ENCODE measurements around the gene ZNF462. TPM values are rescaled to one million over a fixed set of nuclear protein-coding genes. Genes with fewer than 3 reads are reported as not detected.
"Not testable (repeated sequence)": the region's sequence is repeated elsewhere in the genome, so short reads cannot be mapped to it uniquely, and the experiment has no call there.

ZNF462 gene
- total RNA-seq, 1 donor from 2014 or later: 0.37 TPM

DNA sequence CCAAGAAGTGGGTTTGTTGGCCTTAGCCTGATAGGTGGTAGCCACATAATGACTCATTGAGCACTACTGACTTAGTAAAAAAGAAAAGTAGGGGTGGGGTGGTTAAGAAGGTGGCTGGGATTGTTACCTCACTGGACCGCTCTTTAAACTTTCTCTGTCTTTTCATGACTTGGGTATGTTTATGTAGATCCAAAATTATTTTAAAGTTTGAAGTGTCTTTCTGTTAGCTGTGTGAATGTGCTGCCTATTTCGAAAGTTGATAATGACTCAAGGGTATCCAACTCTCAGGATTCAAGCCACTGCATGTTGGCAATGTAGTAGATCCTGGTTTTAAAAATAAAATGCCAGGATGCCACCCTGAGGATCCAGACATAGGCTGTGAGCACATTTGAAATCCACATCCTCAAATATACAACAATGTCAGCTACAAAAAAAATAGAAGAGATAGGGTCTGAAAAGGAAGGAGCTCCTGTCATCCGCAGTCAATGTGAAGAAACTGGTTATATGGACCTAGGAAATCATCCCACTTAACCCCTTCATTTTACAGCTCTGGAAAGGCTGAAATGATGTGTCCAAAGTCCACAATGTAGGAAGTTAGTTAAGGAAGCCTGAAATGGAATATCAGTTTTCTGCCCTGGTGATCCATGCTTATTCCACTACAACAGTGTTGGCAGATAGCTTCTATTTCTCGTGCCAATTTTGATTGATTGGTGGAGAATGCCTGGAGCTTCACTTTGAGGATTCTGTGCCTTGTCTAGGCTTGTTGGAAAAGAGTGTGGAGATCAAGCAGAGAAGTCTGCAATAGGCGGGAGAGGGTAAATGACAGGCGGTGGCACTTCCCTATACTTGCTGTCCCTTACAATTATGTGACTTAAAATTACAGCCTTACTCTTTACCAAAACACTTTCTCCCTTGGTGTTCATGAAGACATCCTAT, 23.4 kb downstream of the ZNF462 start:
- DNase-seq: no peak
- Mint-ChIP-seq H3K9me3 (peaks cover 7% of the 10 kb centered on the region), H3K4me1 (no peaks in the 10 kb centered on the region), H3K27me3 (no peaks in the 10 kb centered on the region), H3K36me3 (ENCODE audit: low read depth) (no peaks in the 10 kb centered on the region), H3K27ac (no peak overlapping the region), H3K4me3 (no peak overlapping the region)
- intact Hi-C loops (cut with micrococcal nuclease): no loop called here

DNA sequence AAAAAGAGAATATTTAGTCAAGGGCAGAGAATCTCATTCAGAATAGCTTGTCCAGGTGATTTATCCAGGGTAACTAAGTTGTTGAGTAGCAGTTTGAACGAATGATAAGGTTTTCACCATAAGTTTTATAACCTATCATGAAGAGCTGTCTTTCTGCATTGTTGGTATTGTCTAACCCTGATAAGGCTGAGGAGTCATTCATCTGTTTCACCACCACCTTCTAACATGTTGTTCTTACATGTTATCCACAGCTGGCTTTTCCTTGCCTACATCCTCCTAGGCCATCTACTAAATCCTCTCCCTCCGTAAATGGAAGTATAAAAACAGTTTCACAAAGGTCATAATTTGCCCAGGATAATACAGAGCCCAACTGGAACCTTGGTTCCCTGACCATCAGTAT, 24.1 kb downstream of the ZNF462 start:
- Mint-ChIP-seq H3K27ac (no peak overlapping the region), H3K36me3 (ENCODE audit: low read depth) (no peaks in the 10 kb centered on the region), H3K27me3 (no peaks in the 10 kb centered on the region), H3K4me1 (no peaks in the 10 kb centered on the region), H3K4me3 (no peak overlapping the region), H3K9me3 (peaks cover 10% of the 10 kb centered on the region)
- intact Hi-C loops (cut with micrococcal nuclease): no loop called here
- DNase-seq: no peak

DNA sequence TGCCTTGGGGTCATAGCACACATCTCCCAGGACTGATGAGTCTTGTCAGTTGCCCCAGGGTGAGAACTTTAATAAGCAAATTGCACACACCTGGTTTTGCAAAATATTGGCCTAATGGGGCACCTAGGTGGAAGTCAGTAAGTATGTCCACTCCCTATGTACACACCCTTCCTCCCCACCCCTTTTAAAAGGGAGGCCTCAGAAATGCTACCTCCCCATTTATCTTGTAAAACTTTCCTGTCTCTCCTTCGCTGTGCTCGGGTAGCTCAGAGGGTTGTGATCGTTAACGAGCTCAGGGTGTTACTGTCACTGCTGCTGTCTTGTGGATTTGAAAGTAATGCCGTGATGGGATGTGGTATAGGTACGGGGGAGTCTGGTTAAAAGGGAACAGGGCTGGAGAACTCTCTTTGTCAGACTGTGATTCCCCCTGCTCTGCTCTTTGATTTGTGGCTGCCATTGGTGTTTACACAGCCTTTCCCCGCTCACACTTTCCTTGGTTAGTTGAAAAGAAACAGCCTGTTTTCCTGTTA, 26.2 kb downstream of the ZNF462 start:
- intact Hi-C loops (cut with micrococcal nuclease): no loop called here
- DNase-seq: no peak
- H3K4me3 Mint-ChIP-seq: no peak overlapping the region

DNA sequence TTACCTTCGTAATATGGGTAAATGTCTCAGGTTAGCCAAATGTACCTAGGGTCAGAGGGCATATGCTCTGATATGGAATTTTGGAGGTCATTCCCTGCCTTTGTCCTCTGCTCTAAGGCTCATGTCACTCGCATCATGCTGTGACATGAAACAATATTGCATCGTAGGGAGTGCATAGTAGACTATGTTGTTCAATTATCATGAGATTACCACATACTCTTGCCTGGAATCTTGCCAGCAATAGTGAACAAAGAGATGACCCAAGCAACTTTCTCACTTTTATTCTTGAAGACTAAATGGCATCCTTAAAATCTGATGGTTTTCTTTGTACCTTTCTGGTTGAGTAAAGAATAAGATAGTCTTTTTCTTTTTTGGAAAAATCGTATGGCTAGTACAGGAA, 27.6 kb downstream of the ZNF462 start:
- intact Hi-C loops (cut with micrococcal nuclease): no loop called here

More for the DNA sequence above, 26.2 kb downstream of the ZNF462 start:
- H3K36me3 Mint-ChIP-seq (ENCODE audit: low read depth): no peaks in the 10 kb centered on the region
- H3K4me1 Mint-ChIP-seq: no peaks in the 10 kb centered on the region
- H3K9me3 Mint-ChIP-seq: peaks cover 10% of the 10 kb centered on the region
- no peak overlapping the region for H3K27ac Mint-ChIP-seq
- no peaks in the 10 kb centered on the region for H3K27me3 Mint-ChIP-seq

DNA sequence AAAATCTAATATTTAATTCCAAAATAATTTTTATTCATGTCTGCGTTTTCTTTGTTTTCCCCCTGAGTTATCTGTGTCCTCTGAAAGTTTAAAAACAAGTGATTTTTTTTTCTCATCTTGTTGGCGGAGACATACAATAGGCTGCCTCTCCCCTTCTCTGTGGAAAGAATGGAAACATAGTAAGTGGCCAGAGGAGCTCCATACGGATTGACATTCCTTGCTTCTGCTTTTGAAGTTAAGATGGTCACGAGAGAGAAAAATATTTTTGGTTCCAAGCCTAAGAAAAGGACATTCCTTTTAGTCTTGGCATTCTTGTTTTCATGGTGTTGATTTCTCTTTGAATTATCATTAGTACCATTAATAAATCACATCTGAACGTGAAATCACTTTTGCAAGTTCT, 28.3 kb downstream of the ZNF462 start:
- intact Hi-C loops (cut with micrococcal nuclease): no loop called here
- no peak for DNase-seq
- no peaks in the 10 kb centered on the region for H3K27me3 Mint-ChIP-seq

More for the DNA sequence above, 27.6 kb downstream of the ZNF462 start:
- H3K9me3 Mint-ChIP-seq: peaks cover 10% of the 10 kb centered on the region
- H3K4me1 Mint-ChIP-seq: no peaks in the 10 kb centered on the region
- no peaks in the 10 kb centered on the region for H3K36me3 Mint-ChIP-seq (ENCODE audit: low read depth)
- no peak for DNase-seq
- H3K27ac Mint-ChIP-seq: no peak overlapping the region
- H3K4me3 Mint-ChIP-seq: no peak overlapping the region
- H3K27me3 Mint-ChIP-seq: no peaks in the 10 kb centered on the region

DNA sequence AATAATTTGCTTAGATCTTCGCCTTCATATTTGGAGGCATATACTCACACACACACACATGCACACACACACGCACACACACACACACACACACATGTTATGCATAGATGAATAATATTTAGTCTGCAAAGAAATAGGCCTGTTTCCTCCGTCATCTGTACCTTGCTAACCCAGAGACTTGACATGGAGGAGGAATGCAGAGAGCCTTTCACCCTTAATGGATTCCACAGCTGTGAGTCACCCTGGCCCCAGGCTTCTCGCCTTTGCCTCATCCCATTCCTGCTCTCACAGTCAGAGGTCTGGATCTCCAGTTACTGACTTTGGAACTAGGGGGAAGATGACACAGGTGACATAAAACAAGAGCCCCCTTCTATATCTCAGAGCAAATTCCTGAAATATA, 29.7 kb downstream of the ZNF462 start:
- Mint-ChIP-seq H3K27me3 (no peaks in the 10 kb centered on the region), H3K36me3 (ENCODE audit: low read depth) (no peaks in the 10 kb centered on the region), H3K27ac (no peak overlapping the region), H3K9me3 (peaks cover 6% of the 10 kb centered on the region), H3K4me1 (no peaks in the 10 kb centered on the region), H3K4me3 (no peak overlapping the region)
- intact Hi-C loops (cut with micrococcal nuclease): no loop called here
- no peak for DNase-seq

More for the DNA sequence above, 28.3 kb downstream of the ZNF462 start:
- peaks cover 10% of the 10 kb centered on the region for H3K9me3 Mint-ChIP-seq
- no peak overlapping the region for H3K27ac Mint-ChIP-seq
- H3K36me3 Mint-ChIP-seq (ENCODE audit: low read depth): no peaks in the 10 kb centered on the region
- H3K4me3 Mint-ChIP-seq: no peak overlapping the region
- H3K4me1 Mint-ChIP-seq: no peaks in the 10 kb centered on the region

DNA sequence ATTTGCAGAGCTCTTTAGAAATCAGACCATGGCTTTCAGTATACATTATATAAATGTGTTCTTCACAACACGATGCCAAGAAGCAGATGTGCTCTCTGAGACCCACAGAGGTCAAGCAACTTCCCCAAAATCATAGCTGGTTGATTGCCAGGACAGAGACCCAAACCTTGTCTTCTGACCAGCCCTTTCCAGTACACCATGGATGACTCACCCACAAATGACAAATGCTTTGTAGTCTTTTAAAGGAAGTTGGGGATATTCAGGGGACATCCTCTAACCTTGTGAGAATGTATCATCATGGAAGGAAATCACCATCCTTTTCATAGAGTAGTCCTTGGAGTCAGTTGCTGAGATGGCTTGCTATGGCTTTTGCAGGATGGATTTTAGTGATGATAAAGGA, 30.1 kb downstream of the ZNF462 start:
- Mint-ChIP-seq H3K36me3 (ENCODE audit: low read depth) (no peaks in the 10 kb centered on the region), H3K9me3 (peaks cover 6% of the 10 kb centered on the region), H3K4me1 (no peaks in the 10 kb centered on the region), H3K27ac (no peak overlapping the region), H3K27me3 (no peaks in the 10 kb centered on the region), H3K4me3 (no peak overlapping the region)
- DNase-seq: no peak
- intact Hi-C loops (cut with micrococcal nuclease): no loop called here

DNA sequence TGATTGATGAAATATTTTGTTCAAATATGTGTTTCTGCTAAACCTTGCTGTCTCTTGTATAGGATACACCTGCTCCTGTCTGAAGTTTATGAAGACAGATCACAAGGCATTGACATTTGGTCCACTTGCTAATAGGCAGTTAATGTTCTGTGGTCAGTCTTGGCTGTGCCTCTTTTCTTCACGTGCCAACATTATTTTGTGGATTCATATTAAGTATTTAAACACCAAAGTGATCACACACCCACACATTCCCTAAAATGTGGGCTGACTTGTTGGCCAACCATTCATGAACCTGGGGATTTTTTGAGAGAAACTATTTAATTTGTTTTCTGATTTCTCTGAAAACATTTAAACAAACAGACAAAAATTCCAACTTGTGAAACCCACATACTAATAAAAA, 33.7 kb downstream of the ZNF462 start:
- H3K4me3 Mint-ChIP-seq: no peak overlapping the region
- H3K27ac Mint-ChIP-seq: no peak overlapping the region
- intact Hi-C loops (cut with micrococcal nuclease): no loop called here
- H3K9me3 Mint-ChIP-seq: peaks cover 6% of the 10 kb centered on the region
- no peaks in the 10 kb centered on the region for H3K36me3 Mint-ChIP-seq (ENCODE audit: low read depth)
- no peaks in the 10 kb centered on the region for H3K4me1 Mint-ChIP-seq
- no peak for DNase-seq
- H3K27me3 Mint-ChIP-seq: no peaks in the 10 kb centered on the region

DNA sequence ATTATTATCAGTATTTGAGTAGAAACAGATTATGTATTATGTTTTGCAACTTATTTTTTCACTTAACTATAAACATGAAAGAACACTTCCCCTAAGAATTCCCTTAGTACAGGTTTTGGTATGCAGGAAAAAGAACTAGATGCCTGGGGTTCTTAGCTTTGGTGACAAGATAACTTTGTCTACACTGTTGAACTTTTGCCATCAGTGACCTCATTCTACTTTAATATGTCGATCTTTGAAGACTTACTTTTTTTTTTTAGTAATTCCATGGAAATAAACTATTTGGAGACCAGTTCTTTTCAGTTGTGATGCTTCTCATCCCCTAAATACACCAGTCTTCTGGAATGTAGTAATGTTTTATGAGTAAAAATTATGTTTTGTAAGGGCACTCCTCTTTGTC, 34.3 kb downstream of the ZNF462 start:
- intact Hi-C loops (cut with micrococcal nuclease): no loop called here
- H3K4me3 Mint-ChIP-seq: no peak overlapping the region
- no peak for DNase-seq
- H3K4me1 Mint-ChIP-seq: no peaks in the 10 kb centered on the region
- H3K27ac Mint-ChIP-seq: no peak overlapping the region
- no peaks in the 10 kb centered on the region for H3K36me3 Mint-ChIP-seq (ENCODE audit: low read depth)
- H3K9me3 Mint-ChIP-seq: peaks cover 6% of the 10 kb centered on the region
- no peaks in the 10 kb centered on the region for H3K27me3 Mint-ChIP-seq

DNA sequence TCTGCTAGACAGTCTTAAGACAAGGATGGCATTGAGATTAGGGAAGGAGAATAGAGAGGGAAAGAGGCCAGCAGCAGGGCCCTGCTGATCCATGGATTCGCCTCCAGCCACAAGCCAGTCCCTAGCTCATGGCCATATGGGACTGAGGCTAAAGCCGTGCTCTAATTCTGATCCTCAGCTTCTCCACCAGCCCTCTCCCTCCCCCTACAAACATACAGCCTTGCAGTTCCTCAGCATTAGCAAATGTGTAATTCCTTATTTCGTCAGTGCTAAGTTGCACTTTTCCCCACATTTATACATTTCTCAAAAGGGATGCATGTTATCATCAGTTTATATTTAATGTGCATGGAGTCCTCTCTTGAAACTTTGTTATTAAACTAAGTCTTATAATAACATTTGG, 34.8 kb downstream of the ZNF462 start:
- Mint-ChIP-seq H3K27me3 (no peaks in the 10 kb centered on the region), H3K4me1 (no peaks in the 10 kb centered on the region), H3K27ac (no peak overlapping the region), H3K9me3 (peaks cover 6% of the 10 kb centered on the region), H3K4me3 (no peak overlapping the region), H3K36me3 (ENCODE audit: low read depth) (no peaks in the 10 kb centered on the region)
- intact Hi-C loops (cut with micrococcal nuclease): no loop called here
- DNase-seq: no peak

DNA sequence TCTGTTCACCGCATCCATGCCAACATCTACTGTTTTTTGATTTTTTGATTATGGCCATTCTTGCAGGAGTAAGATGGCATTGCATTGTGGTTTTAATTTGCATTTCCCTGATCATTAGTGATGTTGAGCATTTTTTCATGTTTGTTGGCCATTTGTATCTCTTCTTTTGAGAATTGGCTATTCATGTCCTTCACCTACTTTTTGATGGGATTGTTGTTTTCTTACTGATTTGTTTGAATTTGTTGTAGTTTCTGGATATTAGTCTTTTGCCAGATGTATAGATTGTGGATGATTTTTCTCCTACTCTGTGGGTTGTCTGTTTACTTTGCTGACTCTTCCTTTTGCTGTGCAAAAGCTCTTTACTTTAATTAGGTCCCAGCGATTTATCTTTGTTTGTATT, 37.6 kb downstream of the ZNF462 start:
- H3K27me3 Mint-ChIP-seq; H3K4me1 Mint-ChIP-seq; H3K9me3 Mint-ChIP-seq; DNase-seq; H3K36me3 Mint-ChIP-seq (ENCODE audit: low read depth); H3K27ac Mint-ChIP-seq; H3K4me3 Mint-ChIP-seq; intact Hi-C loops (cut with micrococcal nuclease): not testable (repeated sequence)

DNA sequence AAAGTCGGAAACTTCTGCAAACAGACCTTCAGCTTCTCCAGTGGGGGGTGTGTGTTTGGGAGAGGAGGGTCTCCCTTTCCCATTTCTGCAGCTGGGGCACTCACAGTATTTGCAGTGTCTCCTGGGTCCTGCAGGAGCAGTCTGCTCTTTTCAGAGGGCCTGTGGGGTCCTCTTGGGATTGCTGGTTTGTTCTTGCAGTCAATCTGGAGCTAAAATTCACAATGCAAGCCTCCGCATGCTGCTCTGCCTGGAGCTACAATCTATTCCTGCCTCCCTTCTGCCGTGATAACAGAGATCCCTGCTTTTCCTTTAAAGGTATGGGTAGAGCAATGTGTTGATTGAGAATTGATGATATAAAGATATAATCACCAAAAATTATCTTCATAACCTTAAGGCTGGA, 43.2 kb downstream of the ZNF462 start:
- H3K36me3 Mint-ChIP-seq (ENCODE audit: low read depth): no peaks in the 10 kb centered on the region
- no peaks in the 10 kb centered on the region for H3K4me1 Mint-ChIP-seq
- DNase-seq: no peak
- H3K9me3 Mint-ChIP-seq: peaks cover 9% of the 10 kb centered on the region
- no peaks in the 10 kb centered on the region for H3K27me3 Mint-ChIP-seq
- no peak overlapping the region for H3K27ac Mint-ChIP-seq
- H3K4me3 Mint-ChIP-seq: no peak overlapping the region
- intact Hi-C loops (cut with micrococcal nuclease): no loop called here

DNA sequence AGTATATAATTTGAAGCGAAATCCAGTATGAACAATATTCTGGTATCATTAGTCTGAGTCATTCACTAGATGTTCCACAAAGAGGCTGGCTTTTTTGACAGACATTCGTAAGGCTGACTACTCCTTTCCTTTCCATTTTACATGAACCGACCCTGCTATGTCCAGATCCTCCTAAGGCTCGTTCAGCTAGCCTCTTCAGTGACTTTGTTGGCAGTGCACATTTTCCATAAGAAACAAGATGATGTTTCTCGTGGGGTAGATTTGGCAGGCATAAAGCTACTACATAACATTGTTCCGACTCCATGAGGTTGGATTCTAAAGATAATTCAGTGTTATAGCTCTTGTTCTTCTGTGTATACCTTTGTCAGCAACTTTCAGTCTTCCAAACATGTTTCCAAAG, 49.0 kb downstream of the ZNF462 start:
- Mint-ChIP-seq H3K4me1 (no peaks in the 10 kb centered on the region), H3K4me3 (no peak overlapping the region), H3K27ac (no peak overlapping the region), H3K36me3 (ENCODE audit: low read depth) (no peaks in the 10 kb centered on the region), H3K27me3 (peaks cover 2% of the 10 kb centered on the region), H3K9me3 (peaks cover 7% of the 10 kb centered on the region)
- intact Hi-C loops (cut with micrococcal nuclease): no loop called here
- no peak for DNase-seq

DNA sequence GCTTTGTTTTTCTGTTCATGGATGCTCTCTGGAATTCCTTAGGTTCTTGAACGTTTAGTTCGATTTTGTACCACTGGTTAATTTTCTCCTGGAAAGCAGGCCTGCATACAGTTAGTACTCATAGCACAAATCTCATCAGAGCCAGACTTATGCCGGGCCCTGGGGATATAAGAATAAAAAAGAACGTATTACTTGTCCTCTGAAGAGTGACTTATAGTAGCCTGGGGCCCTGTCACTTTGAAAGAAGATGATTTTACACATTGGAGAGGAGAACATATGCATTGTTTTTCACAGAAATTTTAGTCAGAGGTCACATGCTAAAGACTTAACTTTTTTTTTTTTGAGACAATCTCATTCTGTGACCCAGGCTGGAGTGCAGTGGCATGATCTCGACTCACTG, 50.3 kb downstream of the ZNF462 start:
- H3K36me3 Mint-ChIP-seq (ENCODE audit: low read depth): no peaks in the 10 kb centered on the region
- peaks cover 7% of the 10 kb centered on the region for H3K9me3 Mint-ChIP-seq
- H3K4me1 Mint-ChIP-seq: no peaks in the 10 kb centered on the region

More for the DNA sequence above, 50.3 kb downstream of the ZNF462 start:
- Mint-ChIP-seq H3K4me3 (no peak overlapping the region), H3K27me3 (peaks cover 2% of the 10 kb centered on the region), H3K27ac (no peak overlapping the region)
- intact Hi-C loops (cut with micrococcal nuclease): no loop called here
- no peak for DNase-seq
